Jurkat, Clone E6-1 (cell line): ENCODE measurements around the gene OCA2. TPM values are rescaled to one million over a fixed set of nuclear protein-coding genes. Genes with fewer than 3 reads are reported as not detected.
A peak's percentile ranks its signal among the peaks of the same experiment; 100 is the strongest.
"Not testable (repeated sequence)": the region's sequence is repeated elsewhere in the genome, so short reads cannot be mapped to it uniquely, and the experiment has no call there.

Experiments used
- DNase-seq: peaks from one replicate; pipeline ENCODE4 v3.0.0-alpha.2; 2011; ENCODE audit warnings: low read depth, low spot score
- H3K4me3 ChIP-seq: 2 replicates; pipeline ENCODE4 v1.5.1; 2011; ENCODE audit warnings: mild to moderate bottlenecking, low read length, control low read depth, moderate library complexity
- polyA plus RNA-seq: library from polyadenylated mRNA; unstranded; fragments of >200 nt; gene quantifications from one replicate; pipeline ENCODE4 v1.2.1, GENCODE V29; 2012; ENCODE audit warnings: missing spikeins; ENCODE audit not compliant: insufficient read length, insufficient read depth

OCA2 gene
- 0.39 TPM for polyA plus RNA-seq

DNA sequence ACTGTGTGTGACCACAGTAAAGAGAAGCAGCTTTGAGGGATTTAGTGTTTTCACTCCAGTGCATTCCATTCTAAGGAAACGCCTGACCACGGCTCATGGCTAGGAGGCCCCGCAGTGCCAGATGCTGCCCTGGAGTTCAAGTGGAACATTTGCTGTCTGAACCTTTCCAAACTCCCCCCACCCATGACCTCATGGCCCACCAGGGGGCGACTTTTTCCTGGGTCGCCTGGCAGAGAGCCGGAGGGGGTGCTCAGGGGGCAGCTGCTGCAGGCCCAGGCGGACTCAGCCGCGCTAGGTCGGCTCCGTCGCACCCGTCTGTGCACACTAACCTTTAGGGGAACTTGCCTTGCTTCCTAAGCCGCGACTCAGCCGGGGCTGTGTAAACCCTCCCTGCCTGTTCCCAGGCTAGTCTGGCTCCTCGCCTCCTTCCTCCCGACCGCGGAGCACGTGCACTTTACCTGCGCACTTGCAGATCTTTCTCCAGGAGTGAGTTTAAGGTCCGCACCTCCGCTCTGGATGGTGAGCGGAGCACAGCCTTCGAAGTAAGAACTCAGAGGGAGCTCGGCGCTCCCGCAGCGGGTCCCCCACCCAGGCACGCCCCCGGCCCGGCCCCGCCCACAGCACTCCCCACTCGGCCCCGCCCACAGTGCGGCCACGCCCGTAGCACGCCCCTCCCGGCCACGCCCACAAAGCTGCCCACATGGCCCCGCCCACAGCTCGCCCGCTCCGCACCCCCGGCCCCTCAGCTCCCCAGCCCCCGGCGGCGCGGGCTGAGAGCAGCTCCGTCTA lies at the start of gene OCA2:
TSS of gene OCA2 (minus strand) at position 550 of the 789 bp plus-strand sequence. CDS start 17,441 bp downstream, outside the sequence.
- DNase-seq: no peak
- H3K4me3 ChIP-seq: peak within 1 kb of the TSS; percentile 15

DNA sequence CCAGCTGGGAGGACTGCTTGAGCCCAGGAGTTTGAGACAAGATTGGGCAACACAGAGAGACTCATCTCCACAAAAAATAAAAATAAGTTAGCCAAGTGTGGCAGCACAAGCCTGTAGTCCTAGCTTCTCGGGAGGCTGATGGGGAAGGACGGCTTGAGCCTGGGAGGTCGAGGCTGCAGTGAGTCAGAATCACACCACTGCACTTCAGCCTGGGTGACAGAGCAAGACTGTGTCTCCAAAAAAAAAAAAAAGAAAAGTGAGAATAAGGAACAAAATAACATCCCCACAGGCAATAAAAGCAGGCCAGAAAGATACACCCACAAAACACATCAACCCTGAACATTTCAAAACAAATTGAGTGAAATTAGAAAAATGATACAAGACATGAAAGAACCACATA lies 48.7 kb upstream of the OCA2 start:
- DNase-seq: no peak
- no peak overlapping the region for H3K4me3 ChIP-seq

DNA sequence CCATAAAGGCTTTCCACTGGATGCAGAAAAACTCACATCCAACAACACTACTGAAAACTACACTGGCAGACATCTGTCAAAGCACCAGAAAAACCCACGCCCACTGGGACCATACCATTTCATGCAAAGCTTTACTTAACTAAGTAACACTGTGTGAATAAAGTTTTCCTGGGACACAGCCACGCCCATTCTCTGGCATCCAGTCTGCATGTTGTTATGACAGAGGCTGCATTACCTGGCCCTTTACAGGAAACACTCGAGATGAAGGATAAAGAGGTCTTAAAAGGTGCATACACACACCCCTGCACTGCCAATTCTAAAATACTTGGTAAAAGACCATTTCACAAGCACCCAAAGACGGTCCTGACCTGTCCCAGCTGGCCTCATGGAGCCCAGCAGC lies 46.3 kb upstream of the OCA2 start:
- not testable (repeated sequence) for DNase-seq, H3K4me3 ChIP-seq

DNA sequence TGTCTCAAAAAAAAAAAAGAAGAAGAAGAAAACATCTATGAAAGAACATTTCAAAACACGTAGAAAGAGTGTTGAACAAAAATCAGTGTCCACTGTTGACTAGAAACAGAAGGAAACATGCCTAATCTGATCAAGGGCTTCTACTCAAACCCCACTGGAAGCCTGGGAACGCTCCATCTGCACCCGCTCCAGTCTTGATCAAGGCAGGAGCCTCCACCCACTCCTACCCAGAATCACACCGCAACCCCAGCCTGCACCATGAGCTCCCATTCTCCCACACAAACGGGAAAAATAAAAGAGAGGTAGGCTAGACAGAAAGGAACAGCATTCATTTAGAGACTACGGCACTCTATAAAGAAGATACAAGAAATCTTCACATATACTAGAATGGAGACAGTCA lies 40.9 kb upstream of the OCA2 start:
- no peak for DNase-seq
- no peak overlapping the region for H3K4me3 ChIP-seq

DNA sequence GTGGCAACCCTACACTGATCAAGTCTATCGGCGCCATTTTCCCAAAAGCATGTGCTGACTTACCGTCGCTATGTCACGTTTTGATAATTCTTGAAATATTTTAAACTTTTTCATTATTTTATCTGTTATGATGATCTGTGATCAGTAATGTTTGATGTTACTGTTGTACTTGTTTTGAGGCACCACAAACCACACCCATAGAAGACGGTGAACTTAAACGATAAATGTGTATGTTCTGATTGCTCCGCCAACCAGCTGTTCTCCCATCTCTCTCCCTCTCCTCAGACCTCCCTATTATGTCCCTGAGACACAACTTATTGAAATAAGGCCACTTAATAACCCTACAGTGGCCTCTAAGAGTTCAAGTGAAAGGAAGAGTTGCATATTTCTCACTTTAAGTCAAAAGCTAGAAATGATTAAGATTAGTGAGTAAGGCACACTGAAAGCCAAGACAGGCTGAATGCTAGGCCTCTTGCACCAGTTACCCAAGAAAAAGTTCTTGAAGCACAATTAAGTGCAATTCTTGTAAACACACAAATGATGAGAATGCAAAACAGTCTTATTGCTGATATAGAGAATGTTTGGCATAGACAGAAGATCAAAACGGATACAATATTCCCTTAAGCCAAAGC lies 38.4 kb upstream of the OCA2 start:
- not testable (repeated sequence) for DNase-seq, H3K4me3 ChIP-seq

DNA sequence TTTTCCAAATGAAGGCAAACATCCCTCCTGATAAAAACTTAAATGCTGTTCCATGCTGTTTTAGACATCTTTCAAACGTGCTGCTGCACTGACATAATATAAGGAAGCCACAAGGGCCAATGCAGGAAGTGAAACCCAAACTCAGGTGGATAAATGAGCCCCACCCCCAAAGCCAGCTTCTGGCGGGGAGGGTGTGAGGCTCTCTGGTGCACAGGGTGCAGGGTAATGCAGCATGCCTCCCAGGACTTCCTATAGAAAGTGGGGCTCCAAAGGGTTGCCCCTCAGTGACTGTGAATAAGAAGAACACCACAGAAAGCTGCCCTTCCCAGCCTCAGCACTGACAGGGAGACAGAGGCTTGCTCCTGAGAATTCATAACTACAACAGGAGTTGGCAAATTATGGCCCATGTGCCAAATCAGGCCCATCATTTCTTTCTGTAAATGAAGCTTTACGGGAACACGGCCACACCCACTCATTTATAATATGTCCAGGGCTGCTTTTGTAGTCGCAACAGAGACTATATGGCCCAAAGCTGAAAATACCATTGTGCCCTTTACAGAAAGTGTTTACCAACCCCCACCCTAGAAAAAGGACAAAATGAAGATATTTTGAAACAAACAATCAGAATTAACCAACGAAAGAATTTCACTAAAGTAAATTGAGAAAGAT lies 37.3 kb upstream of the OCA2 start:
- peak; percentile 44 for DNase-seq
- H3K4me3 ChIP-seq: not testable (repeated sequence)

DNA sequence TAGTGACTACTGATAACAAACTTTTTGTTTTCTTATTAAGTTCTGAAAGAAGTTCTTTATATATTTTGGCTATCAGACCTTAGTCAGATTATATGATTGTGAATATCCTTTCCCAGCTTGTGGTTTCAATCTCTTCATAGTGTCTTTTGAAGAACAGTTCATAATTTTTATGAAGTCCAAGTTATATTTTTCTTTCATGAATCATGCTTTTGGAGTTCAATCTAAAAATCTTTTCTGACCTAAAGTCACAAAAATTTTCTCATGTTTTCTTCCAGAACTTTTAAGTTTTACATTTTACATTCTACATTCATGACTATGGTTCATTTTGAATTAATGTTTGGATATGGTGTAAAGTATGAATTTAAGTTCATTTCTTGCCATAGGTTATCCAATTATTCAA lies 34.2 kb upstream of the OCA2 start:
- H3K4me3 ChIP-seq: no peak overlapping the region
- no peak for DNase-seq

DNA sequence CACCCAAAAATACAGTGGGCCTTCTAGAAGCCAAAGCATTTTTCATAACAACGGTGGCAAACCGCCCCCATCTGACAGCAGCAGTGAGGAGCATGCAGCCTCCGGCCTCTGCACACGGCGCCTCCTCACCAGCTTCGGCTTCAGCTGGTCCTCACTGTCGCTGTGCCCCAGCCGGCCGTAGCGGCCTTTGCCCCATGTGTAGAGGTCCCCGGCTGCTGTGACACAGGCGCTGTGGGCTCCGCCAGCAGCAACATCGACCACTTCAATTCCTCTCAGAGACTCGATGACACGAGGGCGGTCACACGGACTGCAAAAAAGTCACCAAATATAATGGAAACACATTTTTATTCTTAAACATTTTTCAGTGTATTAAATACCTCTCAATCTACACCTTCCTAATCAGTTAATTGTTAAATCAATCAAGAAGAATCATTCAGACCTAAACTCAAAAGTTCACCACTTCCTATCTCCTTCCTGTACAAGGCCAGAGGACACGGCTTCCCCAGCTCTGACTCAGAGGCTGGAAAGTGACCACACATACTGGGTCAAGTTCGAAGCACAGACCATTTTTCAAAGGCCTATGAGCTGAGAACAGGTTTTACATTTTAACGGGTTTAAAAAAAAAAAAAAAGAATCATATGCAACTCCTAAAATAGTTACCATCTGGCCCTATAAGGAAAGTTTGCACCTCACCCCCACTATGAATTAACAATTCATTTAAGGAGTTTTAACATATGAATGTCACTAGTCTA lies 33.6 kb upstream of the OCA2 start:
- no peak for DNase-seq
- H3K4me3 ChIP-seq: no peak overlapping the region

DNA sequence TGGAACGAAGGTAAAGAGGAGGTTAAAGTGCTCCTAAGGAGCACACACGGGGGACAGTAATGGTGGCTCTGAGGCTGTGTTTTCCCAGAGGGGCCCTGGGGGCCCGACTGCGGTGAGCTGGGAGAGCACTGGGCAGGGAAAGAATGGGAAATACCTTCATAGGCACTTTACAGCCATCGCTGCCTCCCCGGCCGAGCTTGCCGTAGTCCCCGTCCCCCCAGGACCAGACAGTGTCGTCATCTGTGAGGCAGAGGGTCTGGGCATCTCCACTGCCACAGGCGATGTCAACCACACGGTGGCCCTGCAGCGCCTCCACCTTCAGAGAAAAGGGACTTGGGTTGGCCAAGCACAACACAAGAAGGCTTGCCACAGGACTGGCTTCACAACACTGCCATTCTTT lies 32.8 kb upstream of the OCA2 start:
- DNase-seq: no peak
- no peak overlapping the region for H3K4me3 ChIP-seq

DNA sequence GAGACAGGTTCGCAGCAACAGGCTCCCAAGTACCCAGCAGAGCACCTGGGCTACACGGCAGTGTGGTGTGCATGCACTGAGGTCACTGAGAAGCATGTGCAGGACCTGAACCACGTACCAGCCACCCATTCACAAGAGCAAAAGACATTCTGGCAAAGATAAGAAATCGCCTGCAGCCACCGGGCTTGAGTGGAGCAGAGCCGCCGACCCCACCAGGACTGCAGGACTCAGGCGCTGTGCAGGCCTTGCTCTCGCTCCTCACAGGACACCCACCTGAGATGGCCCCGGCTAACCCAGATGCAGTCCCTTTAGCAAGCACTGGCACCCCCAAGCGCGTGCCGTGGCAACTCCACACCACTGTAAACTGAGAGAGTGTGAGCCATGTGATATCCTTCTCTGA lies 32.3 kb upstream of the OCA2 start:
- no peak for DNase-seq
- no peak overlapping the region for H3K4me3 ChIP-seq

DNA sequence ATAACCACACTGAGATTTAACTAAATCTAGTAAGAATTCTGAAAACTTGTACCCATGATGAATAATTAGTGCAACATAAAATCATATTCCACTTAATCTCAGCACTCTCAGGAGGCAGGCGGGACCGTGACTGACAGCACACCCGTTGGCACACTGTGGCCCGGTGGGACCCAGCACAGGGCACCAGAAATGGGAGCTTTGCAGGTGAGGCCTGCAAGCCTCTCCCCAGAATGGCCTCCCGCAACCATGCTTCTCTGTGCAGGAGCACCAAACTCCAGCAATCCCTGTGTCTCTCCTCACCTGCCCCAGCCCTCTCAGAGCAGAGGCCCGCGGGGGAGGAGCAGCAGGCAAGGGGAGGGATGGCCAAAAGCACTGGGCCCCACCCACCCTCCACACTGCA lies 31.5 kb upstream of the OCA2 start:
- no peak overlapping the region for H3K4me3 ChIP-seq
- no peak for DNase-seq

DNA sequence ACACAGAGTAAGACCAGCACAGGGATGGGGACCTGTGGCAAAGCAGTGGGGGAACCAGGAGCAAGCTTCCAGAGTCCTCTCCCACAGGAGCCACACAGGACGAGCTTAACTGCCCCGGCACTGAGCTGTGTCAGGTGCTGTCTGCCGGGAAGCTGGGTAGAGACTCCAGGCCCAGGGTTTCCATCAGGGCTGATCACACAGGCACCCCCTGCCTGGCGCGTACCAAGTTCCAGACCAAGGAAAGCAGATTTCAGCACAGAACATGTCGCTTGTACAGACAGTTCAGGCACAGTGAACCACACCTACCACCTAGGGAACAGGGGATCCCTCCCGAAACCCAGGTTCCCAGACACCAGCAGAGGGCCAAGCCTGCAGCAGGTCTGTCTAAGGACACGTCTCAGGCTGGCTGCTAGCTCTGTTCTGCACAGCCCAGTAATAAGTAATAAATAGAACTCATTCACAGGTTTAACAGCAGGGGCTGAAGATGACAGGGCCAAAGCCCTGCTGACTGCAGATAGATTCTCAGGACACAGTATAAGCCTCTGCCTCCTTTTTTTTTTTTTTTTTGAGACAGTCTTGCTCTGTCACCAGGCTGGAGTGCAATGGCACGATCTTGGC lies 30.2 kb upstream of the OCA2 start:
- DNase-seq: no peak
- no peak overlapping the region for H3K4me3 ChIP-seq

DNA sequence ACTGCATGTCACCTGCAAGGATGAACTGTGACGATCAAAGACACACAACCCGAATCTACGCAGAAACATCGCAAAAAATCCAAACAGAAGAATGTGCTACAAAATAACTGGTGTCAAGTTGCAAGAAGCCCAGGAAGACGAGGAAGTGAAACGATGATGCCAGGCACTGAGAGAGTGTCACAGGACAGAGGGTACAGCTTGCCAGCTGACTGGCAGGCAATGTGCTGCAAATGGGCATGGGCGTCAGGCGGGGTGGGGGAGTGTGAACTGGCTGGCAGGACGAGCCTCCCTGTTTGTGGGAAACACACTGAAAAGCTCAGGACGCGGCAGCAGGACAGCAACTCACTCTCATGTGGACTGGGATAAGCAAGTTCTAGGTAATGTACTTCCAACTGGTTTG lies 28.9 kb upstream of the OCA2 start:
- no peak overlapping the region for H3K4me3 ChIP-seq
- no peak for DNase-seq

DNA sequence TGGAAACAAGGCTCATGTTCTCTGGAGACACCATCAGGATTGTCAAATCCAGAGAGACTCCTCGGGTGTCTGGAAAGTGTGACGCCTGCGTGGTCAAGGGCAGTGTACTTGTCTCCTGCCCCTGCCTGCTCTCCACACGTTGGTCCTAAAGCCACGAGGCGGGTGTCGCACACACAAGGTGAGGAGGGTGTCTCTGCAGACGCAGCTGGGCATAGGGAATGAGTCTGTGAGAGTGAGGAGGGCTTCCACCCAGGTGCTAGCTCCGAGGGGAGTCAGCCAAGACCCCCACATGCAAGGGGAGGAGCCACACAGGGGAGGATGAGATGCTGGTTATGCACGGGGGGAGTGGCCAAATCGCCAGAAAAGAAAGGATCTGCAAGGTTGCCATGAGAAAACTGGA lies 27.9 kb upstream of the OCA2 start:
- no peak overlapping the region for H3K4me3 ChIP-seq
- DNase-seq: no peak

DNA sequence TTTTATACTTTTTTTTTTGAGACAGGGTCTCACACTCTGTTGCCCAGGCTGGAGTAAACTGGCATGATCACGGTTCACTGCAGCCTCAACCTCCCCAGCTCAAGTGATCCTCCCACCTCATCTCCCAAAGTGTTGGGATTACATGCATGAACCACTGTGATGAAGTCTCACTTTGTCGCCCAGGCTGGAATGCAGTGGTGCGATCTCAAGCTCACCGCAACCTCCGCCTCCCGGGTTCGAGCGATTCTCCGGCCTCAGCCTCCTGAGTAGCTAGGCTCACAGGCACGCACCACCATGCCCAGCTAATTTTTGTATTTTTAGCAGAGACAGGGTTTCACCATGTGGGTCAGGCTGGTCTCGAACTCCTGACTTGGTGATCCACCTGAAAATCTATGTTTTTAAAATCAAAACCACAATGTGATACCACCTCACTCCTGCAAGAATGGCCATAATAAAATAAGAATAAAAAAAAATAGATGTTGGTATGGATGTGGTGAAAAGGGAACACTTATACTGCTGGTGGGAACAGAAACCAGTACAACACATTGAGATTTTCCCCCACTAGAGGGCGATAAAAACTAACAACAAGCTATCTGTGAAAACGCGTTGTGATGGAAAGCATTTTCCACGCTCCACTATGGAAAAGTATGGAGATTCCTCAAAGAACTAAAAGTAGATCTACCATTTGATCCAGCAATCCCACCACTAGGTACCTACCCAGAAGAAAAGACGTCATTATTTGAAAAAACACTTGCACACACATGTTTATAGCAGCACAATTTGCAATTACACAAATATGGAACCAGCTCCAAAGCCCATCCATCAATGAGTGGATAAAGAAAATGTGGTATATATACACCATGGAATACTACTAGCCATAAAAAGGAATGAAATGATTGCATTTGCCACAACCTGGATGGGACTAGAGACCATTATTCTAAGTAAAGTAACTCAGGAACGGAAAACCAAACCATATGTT lies 26.8 kb upstream of the OCA2 start:
- H3K4me3 ChIP-seq: no peak overlapping the region
- peak; percentile 63 for DNase-seq

DNA sequence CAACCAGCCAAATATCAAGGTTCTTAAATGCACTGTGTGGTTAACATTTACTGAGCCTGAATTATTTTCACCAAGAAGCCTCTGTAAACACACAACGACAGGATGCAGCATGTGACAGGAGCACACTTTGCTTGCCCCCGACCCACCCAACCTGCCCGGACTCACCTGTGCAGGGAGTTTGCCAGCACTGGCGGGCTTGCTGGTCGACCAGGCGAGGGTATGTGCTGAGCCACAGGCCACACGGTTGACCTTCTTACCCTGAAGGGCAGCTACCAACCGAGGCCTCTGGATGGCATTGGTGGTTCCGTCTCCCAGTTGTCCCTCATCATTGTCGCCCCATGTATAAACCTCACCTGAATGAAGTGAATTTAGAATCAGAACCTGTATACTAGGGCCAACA lies 25.7 kb upstream of the OCA2 start:
- DNase-seq: no peak
- no peak overlapping the region for H3K4me3 ChIP-seq

DNA sequence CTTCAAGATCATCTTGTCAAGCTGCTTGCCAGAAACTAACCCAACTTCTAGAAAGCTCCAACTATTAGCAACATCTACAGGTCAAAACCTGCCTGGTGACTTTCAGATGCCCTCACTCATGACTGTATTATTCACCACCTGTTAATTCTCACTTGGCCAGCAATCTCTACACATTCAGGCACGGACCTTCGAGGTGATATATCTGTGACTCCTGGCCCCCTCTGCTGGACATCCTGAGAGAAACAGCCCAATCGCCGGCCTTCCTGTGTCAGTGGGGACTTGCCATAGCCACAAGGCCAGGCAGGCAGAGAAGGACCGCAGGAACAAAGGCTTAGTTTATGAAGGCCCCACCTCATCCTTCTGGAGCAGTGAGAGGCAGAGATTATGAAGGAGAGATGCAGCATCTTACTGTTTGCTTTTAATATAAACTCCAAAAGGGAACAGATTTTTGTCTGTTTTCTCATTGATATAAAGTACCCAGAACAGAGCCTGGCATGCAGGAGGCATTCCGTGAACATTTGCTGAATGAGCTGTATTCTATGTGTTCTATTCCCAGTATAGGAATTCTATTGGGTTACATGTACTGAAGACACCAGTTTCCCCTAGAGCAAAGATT lies 24.4 kb upstream of the OCA2 start:
- no peak for DNase-seq
- H3K4me3 ChIP-seq: no peak overlapping the region
